Measurements from ENCODE around the gene PRKCE. TPM values are rescaled to one million over a fixed set of nuclear protein-coding genes. Genes with fewer than 3 reads are reported as not detected.

The PRKCE gene
- total RNA-seq, 2 experiments from 2014 or later = 24.9 to 26.2 TPM

DNA sequence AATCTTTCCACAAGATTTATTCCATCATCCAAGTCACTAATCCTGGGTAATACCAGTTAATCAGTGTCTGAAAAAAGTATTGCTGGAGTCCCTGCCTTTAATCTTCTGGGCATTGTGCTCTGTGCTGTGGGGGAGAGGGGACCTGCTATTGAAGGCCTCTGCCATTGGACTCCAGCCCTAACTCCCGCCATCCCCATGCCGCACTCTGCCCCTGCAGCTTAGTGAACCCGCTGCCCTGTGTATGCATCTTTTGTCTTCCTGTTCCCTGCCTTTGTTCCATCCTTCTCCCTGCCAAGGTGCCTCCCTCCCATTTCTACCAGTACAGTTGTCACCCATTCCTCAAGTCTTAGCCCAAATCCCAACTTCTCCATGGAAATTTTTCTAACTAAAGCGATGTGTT, 532.0 kb downstream of the PRKCE start:
- no peak for DNase-seq
- Mint-ChIP-seq H3K36me3 (ENCODE audit: low read depth) (no peaks in the 10 kb centered on the region), H3K4me3 (no peak overlapping the region), H3K27me3 (no peaks in the 10 kb centered on the region), H3K4me1 (ENCODE audit: low read depth) (peaks cover 26% of the 10 kb centered on the region), H3K27ac (no peak overlapping the region), H3K9me3 (no peaks in the 10 kb centered on the region)
- Histone ChIP-seq H3K4me3 (ENCODE audit: low read length) (no peak overlapping the region), H3K36me3 (ENCODE audit: insufficient read depth, low read length) (no peaks in the 10 kb centered on the region), H3K27ac (ENCODE audit: low read depth in 1 of 2, low read length in 2 of 2) (no peak overlapping the region), H3K27me3 (ENCODE audit: control insufficient read depth in 1 of 2, insufficient read depth in 2 of 2, low read length in 2 of 2) (no peaks in the 10 kb centered on the region), H3K9me3 (ENCODE audit: control insufficient read depth in 1 of 2, insufficient read depth in 1 of 2, low read length in 2 of 2) (no peaks in the 10 kb centered on the region), H3K4me1 (ENCODE audit: insufficient read depth, low read length) (peaks cover 12% of the 10 kb centered on the region)
- ATAC-seq (ENCODE audit: poor library complexity) = no peak
- intact Hi-C loops (cut with DNase I, micrococcal nuclease) = no loop called here
- POLR2A ChIA-PET = no interaction called here
- TF ChIP-seq, protein P1, sequence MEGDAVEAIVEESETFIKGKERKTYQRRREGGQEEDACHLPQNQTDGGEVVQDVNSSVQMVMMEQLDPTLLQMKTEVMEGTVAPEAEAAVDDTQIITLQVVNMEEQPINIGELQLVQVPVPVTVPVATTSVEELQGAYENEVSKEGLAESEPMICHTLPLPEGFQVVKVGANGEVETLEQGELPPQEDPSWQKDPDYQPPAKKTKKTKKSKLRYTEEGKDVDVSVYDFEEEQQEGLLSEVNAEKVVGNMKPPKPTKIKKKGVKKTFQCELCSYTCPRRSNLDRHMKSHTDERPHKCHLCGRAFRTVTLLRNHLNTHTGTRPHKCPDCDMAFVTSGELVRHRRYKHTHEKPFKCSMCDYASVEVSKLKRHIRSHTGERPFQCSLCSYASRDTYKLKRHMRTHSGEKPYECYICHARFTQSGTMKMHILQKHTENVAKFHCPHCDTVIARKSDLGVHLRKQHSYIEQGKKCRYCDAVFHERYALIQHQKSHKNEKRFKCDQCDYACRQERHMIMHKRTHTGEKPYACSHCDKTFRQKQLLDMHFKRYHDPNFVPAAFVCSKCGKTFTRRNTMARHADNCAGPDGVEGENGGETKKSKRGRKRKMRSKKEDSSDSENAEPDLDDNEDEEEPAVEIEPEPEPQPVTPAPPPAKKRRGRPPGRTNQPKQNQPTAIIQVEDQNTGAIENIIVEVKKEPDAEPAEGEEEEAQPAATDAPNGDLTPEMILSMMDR (IDR thresholded peaks at IDR 0.05) = no peak
- CTCF ChIA-PET = no interaction called here

DNA sequence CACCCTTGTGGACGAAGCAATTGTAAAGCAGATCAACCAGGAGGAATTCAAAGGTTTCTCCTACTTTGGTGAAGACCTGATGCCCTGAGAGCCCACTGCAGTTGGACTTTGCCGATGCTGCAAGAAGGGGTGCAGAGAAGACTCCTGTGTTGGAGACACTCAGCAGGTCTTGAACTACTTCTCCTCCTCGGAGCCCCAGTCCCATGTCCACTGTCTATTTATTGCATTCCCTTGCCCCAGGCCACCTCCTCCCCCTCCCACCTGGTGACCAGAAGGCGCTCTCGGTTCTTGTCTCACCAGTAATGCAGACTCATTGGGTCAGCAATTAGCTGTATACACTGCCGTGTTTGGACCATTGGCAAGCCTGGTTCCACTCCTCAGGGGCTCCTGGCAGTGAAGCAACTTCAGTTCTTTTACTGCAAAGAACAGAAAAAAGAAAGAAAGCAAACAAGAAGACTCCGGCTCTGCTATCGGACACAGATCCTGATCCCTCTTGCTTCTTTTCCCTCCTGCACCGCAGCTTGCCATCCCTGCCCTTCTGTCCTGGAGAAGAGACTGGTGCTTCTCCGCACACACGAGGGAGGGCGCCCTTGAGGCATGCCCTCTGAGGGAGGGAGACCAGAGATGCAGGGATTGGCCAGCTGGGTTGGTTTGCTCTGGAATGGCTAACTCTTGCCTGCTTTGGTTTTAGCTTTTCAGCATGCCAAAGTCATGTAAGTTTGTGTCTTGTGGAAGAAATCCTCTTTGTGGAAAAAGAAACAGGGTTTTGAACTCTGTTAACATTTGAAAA, 533.5 kb downstream of the PRKCE start:
- DNase-seq = no peak
- ChIA-PET CTCF (interaction anchor here (1.0 kb wide), 1 partner anchor 9 kb away, joined by 5 read pairs; no protein-coding TSS in a partner anchor), POLR2A (interaction anchor here (0.6 kb wide), 1 partner anchor 534 kb away, joined by 3 read pairs; no protein-coding TSS in a partner anchor)
- Mint-ChIP-seq H3K27me3 (no peaks in the 10 kb centered on the region), H3K27ac (no peak overlapping the region), H3K9me3 (no peaks in the 10 kb centered on the region), H3K4me3 (no peak overlapping the region), H3K36me3 (ENCODE audit: low read depth) (no peaks in the 10 kb centered on the region), H3K4me1 (ENCODE audit: low read depth) (peaks cover 14% of the 10 kb centered on the region)
- TF ChIP-seq, protein P1 (IDR thresholded peaks at IDR 0.05) = no peak
- Histone ChIP-seq H3K4me3 (ENCODE audit: low read length) (no peak overlapping the region), H3K4me1 (ENCODE audit: insufficient read depth, low read length) (peaks cover 4% of the 10 kb centered on the region), H3K27me3 (ENCODE audit: control insufficient read depth in 1 of 2, insufficient read depth in 2 of 2, low read length in 2 of 2) (no peaks in the 10 kb centered on the region), H3K27ac (ENCODE audit: low read depth in 1 of 2, low read length in 2 of 2) (no peak overlapping the region), H3K36me3 (ENCODE audit: insufficient read depth, low read length) (no peaks in the 10 kb centered on the region), H3K9me3 (ENCODE audit: control insufficient read depth in 1 of 2, insufficient read depth in 1 of 2, low read length in 2 of 2) (no peaks in the 10 kb centered on the region)
- intact Hi-C loops (cut with DNase I, micrococcal nuclease) = no loop called here
- ATAC-seq (ENCODE audit: poor library complexity) = no peak

DNA sequence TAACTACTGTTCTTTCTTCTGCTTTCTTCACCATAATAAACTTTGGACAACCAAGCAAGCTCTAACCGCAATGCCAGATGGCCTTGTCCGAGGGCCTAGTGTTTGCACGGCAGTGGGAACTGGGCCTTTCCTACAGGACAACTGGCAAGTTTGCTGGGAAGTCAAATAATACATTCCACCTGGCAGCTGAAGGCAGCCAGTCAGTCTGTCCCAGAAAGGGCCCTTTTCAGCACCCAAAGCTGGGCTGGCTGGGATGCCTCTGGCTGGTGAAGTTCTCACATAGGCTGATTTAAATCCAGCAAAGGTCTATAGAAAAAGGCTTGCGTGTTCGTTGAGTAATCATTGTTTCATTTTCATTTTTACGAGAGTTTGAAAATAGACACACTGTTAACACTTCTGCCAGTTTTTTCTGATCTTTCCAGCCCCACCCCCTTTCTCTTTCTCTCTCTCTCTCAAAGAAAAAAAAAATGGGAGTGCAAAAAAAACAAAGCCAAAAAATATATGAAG, 535.7 kb downstream of the PRKCE start:
- Mint-ChIP-seq H3K36me3 (ENCODE audit: low read depth) (no peaks in the 10 kb centered on the region), H3K9me3 (no peaks in the 10 kb centered on the region), H3K27ac (peak overlapping the region; percentile 55), H3K4me1 (ENCODE audit: low read depth) (peaks cover 14% of the 10 kb centered on the region), H3K4me3 (peak overlapping the region; percentile 8), H3K27me3 (no peaks in the 10 kb centered on the region)
- POLR2A ChIA-PET = interaction anchor here (0.6 kb wide), 1 partner anchor 166 kb away, joined by 3 read pairs; no protein-coding TSS in a partner anchor
- no peaks in the 10 kb centered on the region for H3K27me3 ChIP-seq (ENCODE audit: control insufficient read depth in 1 of 2, insufficient read depth in 2 of 2, low read length in 2 of 2)
- ATAC-seq (ENCODE audit: poor library complexity) (peak; percentile 58), DNase-seq (peak in 3 of 14 experiments; percentile 25 to 58 (median 25))
- intact Hi-C loops (cut with DNase I, micrococcal nuclease) = no loop called here
- H3K4me3 ChIP-seq (ENCODE audit: low read length) = peak overlapping the region; percentile 7
- H3K36me3 ChIP-seq (ENCODE audit: insufficient read depth, low read length) = no peaks in the 10 kb centered on the region
- CTCF ChIA-PET = no interaction called here
- peaks cover 4% of the 10 kb centered on the region for H3K4me1 ChIP-seq (ENCODE audit: insufficient read depth, low read length)
- peak overlapping the region in 1 of 2 donors; percentile 28 for H3K27ac ChIP-seq (ENCODE audit: low read depth in 1 of 2, low read length in 2 of 2)
- H3K9me3 ChIP-seq (ENCODE audit: control insufficient read depth in 1 of 2, insufficient read depth in 1 of 2, low read length in 2 of 2) = no peaks in the 10 kb centered on the region
- TF ChIP-seq, protein P1 (IDR thresholded peaks at IDR 0.05) = no peak
